Right hindlimb (tissue), 1 donor: Measurements from ENCODE around the gene MUC4.
"Not testable (repeated sequence)": the region's sequence is repeated elsewhere in the genome, so short reads cannot be mapped to it uniquely, and the experiment has no call there.

Source experiments
- DNase-seq: peaks from one replicate; pipeline ENCODE4 v3.0.0-alpha.2; 2018

MUC4 gene

DNA sequence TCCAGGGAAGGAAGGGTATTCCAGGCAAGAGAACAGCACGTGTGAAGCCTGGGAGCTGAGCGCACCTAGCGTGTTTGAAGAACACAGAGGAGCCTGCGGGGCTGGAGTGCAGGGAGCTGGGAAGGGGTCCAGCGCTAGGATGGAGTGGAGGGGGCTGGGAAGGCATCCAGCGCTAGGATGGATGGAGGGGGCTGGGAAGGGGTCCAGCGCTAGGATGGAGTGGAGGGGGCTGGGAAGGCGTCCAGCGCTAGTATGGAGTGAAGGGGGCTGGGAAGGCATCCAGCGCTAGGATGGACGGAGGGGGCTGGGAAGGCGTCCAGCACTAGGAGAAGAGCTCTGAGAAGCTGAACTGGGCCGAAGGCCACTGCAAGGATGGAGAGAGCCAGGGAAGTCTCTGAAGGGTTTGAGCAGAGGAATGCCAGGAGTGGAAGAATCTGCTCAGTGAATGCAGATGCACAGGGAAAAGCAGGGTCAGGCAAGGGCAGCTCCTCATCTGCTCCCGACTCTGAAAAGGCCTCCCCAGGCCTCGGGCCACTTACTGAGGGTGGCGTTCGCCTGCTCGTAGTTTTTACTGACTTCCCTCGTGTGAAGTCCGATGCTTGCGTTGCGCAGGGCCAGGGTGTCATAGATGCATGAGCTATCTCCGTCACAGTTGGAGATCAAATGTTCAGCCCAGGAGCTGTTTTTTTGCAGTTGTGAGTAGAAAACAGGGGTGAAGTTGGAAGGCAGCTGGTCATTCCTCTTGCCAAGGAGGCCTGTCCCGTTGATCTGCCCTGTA lies 51.2 kb downstream of the MUC4 start:
- peak; percentile 83 for DNase-seq

DNA sequence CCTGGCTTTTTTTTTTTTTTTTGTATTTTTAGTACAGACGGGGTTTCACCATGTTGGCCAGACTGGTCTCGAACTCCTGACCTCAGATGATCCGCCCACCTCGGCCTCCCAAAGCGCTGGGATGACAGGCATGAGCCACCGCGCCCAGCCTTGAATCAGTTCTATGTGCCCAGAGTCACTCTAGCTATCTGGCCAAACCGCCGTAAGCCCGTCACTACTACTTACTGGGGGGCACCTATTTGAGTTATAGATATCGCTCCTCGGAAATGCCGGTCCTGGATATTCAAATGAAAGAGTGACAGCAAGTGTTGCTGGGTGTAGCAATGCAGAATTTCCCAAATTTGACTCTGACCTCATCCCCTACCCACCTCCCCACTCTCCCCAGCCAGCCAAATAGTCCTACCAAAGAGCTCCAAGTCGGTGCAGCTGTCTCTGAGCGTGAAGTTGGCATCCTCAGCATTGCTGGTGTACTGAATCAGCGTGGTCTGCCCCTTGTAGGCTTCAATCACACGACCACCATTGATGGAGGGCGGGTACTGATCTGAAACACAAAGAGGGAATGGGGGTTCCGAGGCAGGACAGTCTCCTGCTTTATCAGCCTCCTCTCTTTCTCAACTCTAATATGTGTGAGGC lies 52.9 kb downstream of the MUC4 start:
- DNase-seq, result peak; percentile 40

DNA sequence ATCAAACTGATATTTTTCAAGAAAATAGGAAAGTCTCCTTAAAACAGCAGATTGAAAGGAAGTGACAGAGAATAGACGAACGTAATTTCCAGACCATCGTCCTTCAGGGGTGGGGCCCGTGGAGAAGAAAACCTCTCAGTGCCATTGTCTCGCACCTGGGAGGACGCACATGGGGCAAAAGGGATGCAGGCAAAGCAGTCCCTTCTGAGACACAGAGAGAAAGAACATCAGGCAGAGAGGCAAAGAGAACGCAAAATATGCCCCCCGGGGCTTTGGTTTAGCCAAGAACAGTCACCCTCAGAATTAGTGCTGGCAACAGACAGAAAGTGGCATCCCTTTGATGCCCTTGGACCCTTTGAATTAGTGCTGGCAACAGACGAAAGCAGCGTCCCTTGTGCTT lies 53.9 kb downstream of the MUC4 start:
- DNase-seq, result no peak

DNA sequence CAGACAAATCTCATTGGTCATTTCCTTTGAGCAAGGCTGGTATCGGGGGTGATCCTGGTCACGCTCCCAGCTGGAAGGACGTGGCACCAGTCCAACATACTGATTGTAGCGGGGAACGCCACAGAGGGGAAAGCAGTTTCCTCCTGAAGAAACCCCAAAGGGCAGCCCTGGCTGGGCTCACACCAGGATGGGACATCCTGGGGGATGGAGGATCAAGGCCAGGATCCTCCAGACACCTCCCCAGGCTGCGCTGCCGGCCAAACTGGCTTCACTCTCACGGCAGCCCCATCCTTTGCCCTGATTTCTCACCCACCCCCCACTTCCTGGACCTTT lies 54.3 kb downstream of the MUC4 start:
- peak; percentile 26 for DNase-seq

DNA sequence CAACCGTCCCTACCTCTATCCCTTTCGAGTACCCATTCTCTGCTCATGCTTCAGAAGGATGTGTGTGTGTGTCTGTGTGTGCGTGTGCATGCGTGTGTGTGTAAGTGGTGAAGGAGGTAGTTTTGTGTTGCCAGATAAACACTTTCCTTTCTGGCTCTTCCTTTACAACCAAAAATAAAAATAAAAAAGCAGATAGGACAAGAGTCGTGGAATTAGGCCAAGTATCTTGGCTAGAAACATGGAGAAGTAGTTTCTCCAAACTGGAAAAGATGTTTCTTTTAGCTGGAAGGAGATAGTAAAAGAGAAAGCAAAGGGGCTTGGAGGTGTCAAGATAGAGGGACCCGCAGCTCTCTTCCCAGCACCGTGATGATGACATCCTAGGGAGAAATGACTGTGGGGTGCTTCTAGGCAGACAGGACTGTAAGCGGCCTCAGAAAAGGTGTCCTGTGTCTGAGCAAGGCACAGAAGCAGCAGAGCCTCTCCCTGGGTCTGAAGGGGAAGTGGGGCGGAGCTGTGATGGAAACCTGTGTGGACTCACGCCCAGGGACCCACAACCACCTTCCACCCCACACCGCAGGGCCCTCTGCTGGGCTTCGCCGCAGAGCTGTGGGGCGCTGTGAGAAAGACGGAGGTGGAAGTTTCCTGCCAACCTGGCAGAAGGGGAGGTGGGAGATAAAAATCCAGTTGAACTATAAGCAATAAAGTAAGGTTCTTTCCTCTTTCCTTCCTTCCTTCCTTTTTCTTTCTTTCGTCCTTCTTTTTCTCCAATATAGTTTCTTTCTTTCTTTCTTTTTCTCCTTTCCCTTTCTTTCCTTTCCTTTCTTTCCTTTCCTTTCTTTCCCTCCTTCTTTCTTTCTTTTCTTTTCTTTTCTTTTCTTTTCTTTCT lies 55.7 kb downstream of the MUC4 start:
- DNase-seq, result peak; percentile 20

DNA sequence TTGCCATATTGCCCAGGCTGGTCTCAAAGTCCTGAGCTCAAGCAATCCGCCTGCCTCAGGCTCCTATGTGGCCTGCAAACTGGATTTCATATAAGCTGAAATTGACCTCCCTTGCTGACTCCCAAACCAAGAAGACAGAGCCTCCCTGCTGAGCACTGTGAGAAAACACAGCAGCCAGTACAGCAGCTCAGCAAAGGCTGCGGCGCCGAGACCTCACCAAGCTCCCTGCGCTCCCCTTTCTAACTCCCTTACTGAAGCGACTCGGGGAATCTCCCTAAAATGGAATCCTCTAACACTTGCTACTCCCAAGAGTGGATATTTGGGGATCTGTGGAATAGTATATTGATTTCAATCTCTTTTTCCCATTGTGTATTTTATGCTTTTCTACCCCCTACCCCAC lies 56.3 kb downstream of the MUC4 start:
- DNase-seq, result peak; percentile 5

DNA sequence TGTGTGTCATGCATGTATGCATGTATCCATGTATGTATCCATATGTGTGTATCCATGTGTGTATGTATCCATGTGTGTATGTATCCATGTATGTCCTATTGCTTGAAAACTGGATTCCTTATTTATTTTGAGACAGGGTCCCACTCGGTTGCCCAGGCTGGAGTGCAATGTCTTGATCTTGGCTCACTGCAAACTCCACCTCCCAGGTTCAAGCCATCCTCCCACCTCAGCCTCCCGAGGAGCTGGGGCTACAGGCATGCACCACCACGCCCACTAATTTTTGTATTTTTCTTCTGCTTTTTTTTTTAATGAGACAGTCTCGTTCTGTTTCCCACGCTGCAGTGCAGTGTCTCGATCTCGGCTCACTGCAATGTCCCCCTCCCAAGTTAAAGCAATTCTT lies 56.8 kb downstream of the MUC4 start:
- no peak for DNase-seq

DNA sequence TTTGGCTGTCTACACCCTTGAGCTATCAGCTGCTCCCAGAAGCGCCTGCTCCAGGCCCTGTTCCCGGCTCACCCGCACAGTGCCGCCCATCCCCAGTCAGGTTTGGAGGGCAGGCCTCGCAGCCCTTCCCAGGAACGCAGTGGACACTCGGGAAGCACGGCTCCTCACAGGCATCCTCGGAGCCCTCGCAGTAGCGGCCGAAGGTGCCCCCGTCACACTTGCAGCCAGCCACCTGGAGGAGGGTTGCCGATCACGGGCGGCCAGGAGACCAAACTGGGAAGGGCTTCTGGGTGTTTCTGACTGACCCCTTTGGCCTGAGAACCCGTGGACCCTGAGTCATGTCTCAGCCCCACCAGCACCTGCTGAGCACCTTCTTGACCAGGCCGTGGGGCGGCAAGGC lies 57.6 kb downstream of the MUC4 start:
- peak; percentile 6 for DNase-seq

DNA sequence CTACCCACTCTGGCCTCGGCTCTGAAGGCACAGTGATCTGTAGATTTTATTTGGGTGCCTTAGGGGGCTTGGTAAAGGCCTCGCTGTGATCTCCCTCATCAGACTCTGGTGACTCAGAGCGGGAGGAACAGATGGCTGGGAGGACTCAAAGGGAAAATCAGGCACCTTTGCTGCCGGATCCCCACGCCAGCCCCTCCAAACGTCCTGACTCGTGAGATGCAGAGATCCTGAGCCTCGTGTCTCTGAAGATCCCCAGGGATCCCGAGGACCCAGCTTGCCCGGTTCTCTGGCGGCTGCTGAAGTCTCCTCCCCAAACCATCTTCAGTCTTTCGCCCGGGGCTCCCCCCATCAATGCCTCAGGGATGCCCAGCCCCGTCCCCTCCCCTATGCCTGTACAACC lies 58.1 kb downstream of the MUC4 start:
- DNase-seq, result peak; percentile 14

DNA sequence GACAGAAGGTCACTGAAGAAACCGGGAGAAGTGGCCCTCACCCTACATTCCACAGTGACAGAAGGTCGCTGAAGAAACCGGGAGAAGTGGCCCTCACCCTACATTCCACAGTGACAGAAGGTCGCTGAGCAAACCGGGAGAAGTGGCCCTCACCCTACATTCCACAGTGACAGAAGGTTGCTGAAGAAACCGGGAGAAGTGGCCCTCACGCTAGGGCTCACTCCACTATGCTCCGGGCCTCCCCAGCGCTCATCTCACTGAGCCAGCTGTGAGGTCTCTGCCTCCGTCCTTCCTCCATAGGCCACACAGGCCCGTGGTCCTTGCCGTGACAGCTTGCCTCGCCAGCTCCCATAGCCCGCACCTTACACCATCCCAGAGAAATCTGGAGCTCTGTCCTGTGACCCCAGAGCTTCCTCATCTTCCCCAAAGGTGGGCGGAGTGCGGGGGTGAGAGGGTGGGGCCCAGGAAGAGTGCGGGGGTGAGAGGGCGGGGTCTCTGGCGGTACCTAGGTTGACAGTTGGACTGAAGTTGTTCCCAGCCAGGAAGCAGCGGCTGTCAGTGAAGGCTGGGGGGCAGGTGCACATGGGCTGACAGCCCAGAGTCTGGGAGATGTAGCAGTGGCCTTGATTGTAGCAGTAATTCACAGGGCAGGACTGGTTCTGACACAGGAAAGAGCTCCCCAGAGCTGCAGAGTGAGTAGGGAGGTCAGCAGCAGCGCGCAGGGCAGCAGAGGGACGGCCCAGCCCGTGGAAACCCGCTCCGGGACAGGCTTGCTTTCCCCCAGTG lies 59.0 kb downstream of the MUC4 start:
- DNase-seq, result peak; percentile 12

DNA sequence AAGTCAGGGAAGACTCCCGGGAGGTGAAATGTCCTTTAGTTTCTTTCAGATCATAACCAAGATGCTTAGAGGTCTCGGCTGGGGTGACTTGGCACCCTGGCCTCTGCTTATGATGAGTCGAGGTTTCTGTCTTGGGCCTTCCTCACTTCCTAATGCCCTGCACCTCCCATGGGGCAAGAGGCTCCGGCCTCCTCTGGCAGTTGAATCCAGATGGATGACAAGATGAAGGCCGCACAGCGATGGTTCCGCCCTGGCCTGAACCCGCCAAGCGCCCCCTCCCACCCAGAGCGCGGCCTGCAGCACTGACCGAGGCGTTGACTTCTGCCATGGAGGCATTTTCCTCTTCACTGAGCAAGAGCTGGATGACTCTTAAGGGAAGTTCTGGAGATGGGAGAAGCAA lies 59.7 kb downstream of the MUC4 start:
- peak; percentile 7 for DNase-seq

DNA sequence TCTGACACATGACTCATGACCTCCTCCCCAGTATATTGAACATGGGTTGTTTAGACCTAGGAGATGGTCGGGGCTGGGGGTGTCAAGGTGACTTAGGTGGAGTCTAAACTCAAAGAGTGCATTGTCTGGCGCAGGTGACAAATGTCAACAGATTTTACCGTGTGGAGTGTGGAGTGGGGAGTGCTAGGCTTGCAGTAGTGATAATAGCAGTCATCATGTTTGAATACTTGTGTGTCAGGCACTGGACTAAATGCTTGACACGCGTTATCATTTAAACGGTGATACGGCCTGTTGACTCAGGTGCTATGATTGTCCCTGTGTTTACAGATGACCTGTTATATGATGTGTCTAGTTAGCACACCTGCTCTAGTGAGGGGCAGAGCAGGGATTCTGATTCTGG lies 60.2 kb downstream of the MUC4 start:
- DNase-seq, result peak; percentile 7

DNA sequence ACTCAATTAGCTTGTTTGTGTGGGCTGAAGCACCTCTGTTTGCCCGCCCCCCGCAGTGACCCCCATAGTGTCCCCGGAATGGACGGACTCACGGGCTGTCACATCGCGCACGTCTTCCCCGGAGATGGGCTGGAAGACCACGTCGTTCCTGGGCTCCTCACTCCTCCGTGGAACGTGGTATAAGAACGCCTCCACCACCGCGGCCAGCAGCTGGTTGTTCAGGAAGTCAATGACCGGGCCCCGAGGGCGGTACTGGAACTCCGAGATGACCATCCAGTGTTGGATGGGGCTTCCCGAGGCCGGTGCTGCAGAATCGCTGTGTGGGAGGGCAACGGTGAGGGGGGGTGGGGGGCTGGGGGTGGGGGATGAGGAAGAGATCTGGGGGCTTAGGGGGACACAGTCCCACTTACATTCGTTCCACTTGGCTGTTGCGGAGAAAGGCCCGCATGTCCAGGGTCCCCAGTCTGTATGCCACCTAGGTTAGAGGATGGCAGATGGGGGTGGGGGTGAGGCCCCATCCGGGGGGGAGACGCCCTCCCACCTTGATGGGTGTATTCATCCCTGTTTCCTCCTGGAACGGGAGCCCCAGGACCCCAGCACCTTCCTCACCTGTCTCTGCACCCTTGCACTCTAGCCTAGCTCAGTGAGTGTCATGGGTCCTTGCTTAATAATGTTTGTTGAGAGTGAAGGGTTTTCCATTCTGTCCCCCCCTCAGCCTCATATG lies 60.8 kb downstream of the MUC4 start:
- peak; percentile 11 for DNase-seq

DNA sequence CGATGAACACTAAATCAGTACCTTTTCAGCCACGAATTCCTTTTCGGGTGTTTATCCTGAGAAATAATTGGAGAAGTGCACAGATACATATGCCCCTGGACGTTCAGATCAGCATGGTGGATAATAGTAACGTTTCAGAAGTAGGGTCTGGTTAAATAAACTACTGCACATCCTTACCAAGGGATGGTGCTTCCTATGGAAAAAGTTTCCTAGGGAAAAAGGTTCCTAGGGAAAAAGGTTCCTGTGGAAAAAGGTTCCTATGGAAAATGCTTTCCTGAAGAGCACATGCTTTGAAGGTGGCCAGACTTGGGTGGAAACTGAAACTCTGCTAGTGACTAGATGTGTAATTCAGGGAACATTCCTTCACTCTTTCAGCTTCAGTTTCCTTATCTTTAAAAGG lies 62.6 kb downstream of the MUC4 start:
- not testable (repeated sequence) for DNase-seq

DNA sequence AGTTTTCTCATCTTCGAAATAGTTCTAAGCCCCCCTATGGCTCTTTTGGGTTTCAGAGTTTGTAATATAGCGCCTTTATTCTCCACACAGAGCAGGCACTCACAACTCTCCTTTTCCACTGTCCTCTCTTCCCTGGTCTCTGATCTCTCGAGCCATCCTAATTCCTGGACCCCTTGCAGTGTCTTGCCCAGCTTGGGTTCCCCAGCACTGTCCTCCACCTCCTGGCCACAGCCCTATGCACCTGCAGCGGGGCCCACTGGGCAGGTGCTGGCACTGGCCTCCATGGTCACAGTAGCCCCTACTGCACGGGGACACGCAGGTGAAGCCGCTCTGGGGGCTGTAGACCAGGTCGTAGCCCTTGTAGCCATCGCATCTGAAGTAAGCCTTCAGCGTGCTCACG lies 63.1 kb downstream of the MUC4 start:
- DNase-seq, result peak; percentile 9

DNA sequence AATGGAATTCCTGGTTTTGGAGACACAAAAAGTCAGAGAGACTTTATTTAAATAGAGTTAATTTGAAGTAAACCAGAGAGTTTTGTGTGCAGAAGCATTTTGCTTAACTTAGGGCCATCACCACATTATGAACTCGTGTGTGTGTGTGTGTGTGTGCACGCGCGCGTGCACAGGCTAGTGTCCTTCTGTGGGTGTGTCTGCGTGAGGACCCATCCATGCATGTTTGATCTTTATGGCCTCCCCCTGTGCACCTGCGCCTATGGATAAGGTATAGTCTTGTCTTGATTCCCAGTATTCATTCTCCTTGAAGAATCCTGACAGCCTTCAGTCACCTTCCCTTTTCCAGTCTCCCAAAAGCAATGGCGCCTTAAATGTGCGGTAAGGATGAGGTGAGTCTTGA lies 65.0 kb downstream of the MUC4 start:
- peak; percentile 7 for DNase-seq

DNA sequence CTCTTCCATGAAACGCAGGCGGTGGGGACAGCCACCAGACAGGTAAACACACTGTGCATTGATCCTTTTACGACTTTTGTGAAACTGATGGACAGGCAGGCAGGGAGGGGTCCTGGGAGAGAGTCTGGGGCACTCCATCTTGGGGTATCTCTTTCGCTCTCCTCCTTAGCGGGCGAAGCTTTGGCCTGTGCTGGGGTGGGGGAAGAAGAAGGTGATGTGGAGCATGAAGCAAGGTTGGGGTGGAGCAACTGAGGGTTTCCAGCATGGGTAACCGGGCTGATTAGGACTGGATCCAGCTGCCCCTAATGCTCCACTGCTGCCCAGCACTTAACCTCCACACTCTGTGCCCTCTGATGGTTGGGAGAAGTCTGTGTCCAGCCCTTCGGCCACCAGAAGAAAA lies 65.4 kb downstream of the MUC4 start:
- DNase-seq, result peak; percentile 7

DNA sequence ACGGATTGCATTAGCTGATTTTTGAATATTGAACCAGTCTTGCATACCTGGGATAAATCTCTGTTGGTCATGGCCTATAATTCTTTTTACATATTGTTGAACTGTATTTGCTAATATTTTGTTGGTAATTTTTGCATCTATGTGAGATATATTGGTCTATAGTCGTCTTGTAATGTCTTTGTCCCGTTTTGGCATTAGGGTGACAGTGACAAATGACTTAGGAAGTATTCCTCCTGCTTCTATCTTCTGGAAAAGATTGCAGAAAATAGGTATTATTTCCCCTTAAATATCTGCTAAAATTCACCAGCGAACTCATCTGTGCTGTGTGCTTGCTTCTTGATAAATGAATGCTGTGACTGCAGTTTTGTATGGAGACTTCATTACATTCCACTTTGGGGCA lies 67.3 kb downstream of the MUC4 start:
- no peak for DNase-seq

DNA sequence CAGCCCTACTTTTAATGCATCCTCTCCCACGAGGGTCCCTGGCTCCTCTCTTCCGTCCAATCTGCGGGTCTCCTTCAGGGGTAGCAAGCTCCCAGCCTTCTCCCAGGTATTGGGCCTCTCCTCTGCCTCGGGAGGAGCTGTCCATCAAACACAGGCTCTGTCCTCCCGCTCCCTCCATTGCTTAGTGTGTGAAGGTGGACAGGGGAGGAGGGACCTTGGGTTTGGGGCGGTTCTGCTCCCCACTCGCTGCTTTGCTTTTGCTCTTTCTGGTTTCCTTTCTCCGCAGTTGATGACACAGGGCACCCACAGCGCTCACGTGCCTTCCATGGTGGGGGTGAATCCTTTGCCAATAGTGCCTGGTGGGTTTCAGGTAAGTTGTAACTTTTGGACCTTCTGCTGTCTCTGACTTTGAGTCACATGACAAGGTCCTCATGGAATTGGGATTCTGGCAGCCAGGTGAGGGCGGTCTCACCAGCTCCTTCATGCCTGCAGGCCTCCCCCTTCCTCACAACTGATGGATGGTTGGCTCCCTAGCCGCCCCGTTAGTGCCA lies 72.1 kb downstream of the MUC4 start:
- DNase-seq, result no peak

DNA sequence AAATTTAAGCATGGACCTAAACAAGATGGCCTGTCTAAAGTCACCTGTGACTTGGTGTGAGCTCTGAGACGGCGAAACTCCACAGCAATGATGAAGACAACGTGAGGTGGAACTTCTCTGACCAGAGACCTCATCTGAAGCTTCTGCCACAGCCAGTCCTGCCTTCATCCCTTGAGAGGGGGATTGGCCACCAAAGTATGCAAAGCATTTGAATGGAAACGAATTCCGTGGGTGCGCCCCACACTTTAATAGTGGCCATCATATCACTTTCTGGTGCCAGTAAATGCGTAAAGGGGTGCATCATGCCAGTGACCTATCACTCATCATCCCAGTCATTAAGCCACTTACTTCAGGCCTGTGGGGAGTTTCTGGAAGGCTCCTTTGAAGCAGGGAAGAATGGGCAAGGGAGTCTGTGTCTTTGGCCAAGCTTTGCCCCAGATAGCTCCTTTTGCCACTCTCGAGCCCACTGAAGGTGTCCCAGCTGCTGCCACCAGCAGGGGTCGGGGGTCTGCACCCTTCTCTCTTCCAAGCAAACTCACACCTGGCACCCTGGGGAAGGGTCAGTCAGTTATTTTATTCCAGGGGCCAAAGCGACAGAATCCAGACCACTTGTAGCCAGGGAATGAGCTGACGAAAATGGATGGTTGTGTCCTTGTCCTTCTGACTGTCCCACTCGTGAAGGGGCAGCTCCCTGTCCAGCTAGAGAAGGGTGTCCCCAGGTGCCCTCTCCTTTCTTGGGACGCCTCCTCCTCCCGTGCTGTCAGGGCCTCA lies 73.3 kb downstream of the MUC4 start:
- no peak for DNase-seq

DNA sequence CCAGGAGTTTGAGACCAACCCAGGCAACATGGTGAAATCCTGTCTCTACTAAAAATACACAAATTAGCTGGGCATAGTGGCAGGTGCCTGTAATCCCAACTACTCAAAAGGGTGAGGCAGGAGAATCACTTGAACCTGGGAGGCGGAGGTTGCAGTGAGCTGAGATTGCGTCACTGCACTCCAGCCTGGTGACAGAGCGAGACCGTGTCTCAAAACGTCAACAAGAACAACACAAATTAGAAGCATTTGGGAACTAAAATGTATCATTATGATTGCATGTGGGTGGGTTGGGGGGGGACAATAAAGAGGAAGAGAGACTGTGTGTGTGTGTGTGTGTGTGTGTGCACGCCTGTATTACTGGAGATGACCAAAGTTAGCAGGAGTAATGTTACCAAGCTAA lies 73.9 kb downstream of the MUC4 start:
- not testable (repeated sequence) for DNase-seq
